H1 (cell line): ENCODE measurements around the gene RNASE12. TPM values are rescaled to one million over a fixed set of nuclear protein-coding genes. Genes with fewer than 3 reads are reported as not detected.
A peak's percentile ranks its signal among the peaks of the same experiment; 100 is the strongest.

Experiments used
- CTCF ChIA-PET: fragments of 300-600 bp; sonication (Branson Sonifier 250); formaldehyde crosslinking; loops from one replicate; lab custom pipeline; 2021; ENCODE audit not compliant: partially characterized antibody; lab: Charles Lee
- POLR2A ChIA-PET: fragments of 300-600 bp; sonication (Branson Sonifier 250); formaldehyde crosslinking; loops from one replicate; lab custom pipeline; 2021; ENCODE audit warnings: inconsistent platforms; ENCODE audit not compliant: partially characterized antibody; lab: Charles Lee
- DNase-seq, 2 experiments: peaks; one replicate each; pipeline versions ENCODE4 v3.0.0 to v3.0.0-alpha.2; 2010 to 2022; ENCODE audit warnings: low spot score in 2 of 2, low read depth in 1 of 2, mixed read lengths in 1 of 2
- FAIRE-seq: peaks from 2 replicates; lab custom pipeline; 2011; peaks lifted over from hg19 to GRCh38; lab: Jason Lieb, UNC
- H2AFZ ChIP-seq: 2 replicates; pipeline ENCODE4 v1.8.1; 2012; ENCODE audit warnings: low read length, inconsistent platforms
- H2AK5ac ChIP-seq: 2 replicates; pipeline ENCODE4 v1.6.1; 2013; ENCODE audit warnings: low read depth, low read length
- H2BK120ac ChIP-seq: replicated peaks from 2 replicates; pipeline ENCODE3; 2013; ENCODE audit warnings: low read depth, low read length, inconsistent platforms
- H2BK12ac ChIP-seq: 2 replicates; pipeline ENCODE4 v1.6.1; 2013; ENCODE audit warnings: low read depth, low read length
- H2BK15ac ChIP-seq: 2 replicates; pipeline ENCODE4 v1.6.1; 2013; ENCODE audit warnings: low read length
- H2BK20ac ChIP-seq: 2 replicates; pipeline ENCODE4 v1.6.1; 2013; ENCODE audit warnings: low read length
- H2BK5ac ChIP-seq: 2 replicates; pipeline ENCODE4 v1.6.1; 2013; ENCODE audit warnings: low read depth, low read length
- H3K14ac ChIP-seq: 2 replicates; pipeline ENCODE4 v1.6.1; 2013; ENCODE audit warnings: inconsistent platforms; ENCODE audit not compliant: insufficient read length
- H3K18ac ChIP-seq: 2 replicates; pipeline ENCODE4 v1.6.1; 2013; ENCODE audit warnings: low read length; ENCODE audit errors: extremely low read depth
- H3K23ac ChIP-seq: 2 replicates; pipeline ENCODE4 v1.6.1; 2013; ENCODE audit warnings: inconsistent platforms; ENCODE audit not compliant: insufficient read length
- H3K23me2 ChIP-seq: 2 replicates; pipeline ENCODE4 v1.6.1; 2013; ENCODE audit warnings: low read depth, low read length
- H3K27ac ChIP-seq: 2 replicates; pipeline ENCODE4 v1.6.1; 2011; ENCODE audit warnings: low read depth, low read length, inconsistent platforms
- H3K27me3 ChIP-seq, 4 experiments: replicated peaks in 1 of 4; 1 replicate in 1 of 4; 2 replicates in 3 of 4; pipeline versions ENCODE4 v1.6.1 to v1.8.1; 2011 to 2013; ENCODE audit warnings: low read length in 3 of 4, mild to moderate bottlenecking in 3 of 4, inconsistent platforms in 2 of 4, mixed read lengths in 2 of 4, moderate library complexity in 1 of 4; ENCODE audit not compliant: control insufficient read depth in 3 of 4, insufficient read depth in 3 of 4; ENCODE audit errors: extremely low read depth in 1 of 4
- H3K36me3 ChIP-seq, 4 experiments: 2 replicates each; pipeline versions ENCODE4 v1.6.1 to v1.8.1; 2011 to 2013; ENCODE audit warnings: mild to moderate bottlenecking in 4 of 4, low read length in 3 of 4, moderate library complexity in 2 of 4, control low read depth in 1 of 4, inconsistent platforms in 1 of 4; ENCODE audit not compliant: insufficient read depth in 4 of 4, control insufficient read depth in 2 of 4
- H3K4ac ChIP-seq: replicated peaks from 2 replicates; pipeline ENCODE3; 2013; ENCODE audit warnings: low read length, low read depth, mixed read lengths, inconsistent platforms; ENCODE audit not compliant: insufficient read length
- H3K4me1 ChIP-seq, 4 experiments: replicated peaks in 1 of 4; 1 replicate in 1 of 4; 2 replicates in 3 of 4; pipeline versions ENCODE4 v1.6.1 to v1.8.1; 2011 to 2013; ENCODE audit warnings: low read length in 3 of 4, inconsistent platforms in 2 of 4, mixed read lengths in 1 of 4; ENCODE audit not compliant: insufficient read depth in 4 of 4, control insufficient read depth in 3 of 4
- H3K4me2 ChIP-seq, 2 experiments: 2 replicates each; pipeline versions ENCODE4 v1.6.1 to v1.8.1; 2011 to 2013; ENCODE audit warnings: low read depth in 2 of 2, low read length in 2 of 2, control low read depth in 1 of 2, inconsistent platforms in 1 of 2, mild to moderate bottlenecking in 1 of 2; ENCODE audit not compliant: insufficient read depth in 1 of 2
- H3K4me3 ChIP-seq, 4 experiments: fragments of 200-600, 300-600 bp in 1 of 4; sonication (generic), shearing (Covaris generic), sonication (Bioruptor Twin) in 1 of 4; 2 replicates each; pipeline versions ENCODE4 v1.5.1 to v1.8.1; 2011 to 2016; ENCODE audit warnings: low read length in 4 of 4, low read depth in 3 of 4, control low read depth in 2 of 4, inconsistent platforms in 2 of 4, mild to moderate bottlenecking in 2 of 4, mixed read lengths in 1 of 4, moderate library complexity in 1 of 4; ENCODE audit not compliant: insufficient read depth in 2 of 4; ENCODE audit errors: extremely low read depth in 1 of 4
- H3K56ac ChIP-seq: replicated peaks from 2 replicates; pipeline ENCODE3; 2013; ENCODE audit warnings: low read depth, mild to moderate bottlenecking, mixed read lengths, low read length, inconsistent platforms; ENCODE audit not compliant: insufficient read length
- H3K79me1 ChIP-seq: 2 replicates; pipeline ENCODE4 v1.6.1; 2013; ENCODE audit warnings: low read depth, low read length, control low read depth
- H3K79me2 ChIP-seq, 2 experiments: 2 replicates each; pipeline versions ENCODE4 v1.6.1 to v1.8.1; 2012 to 2013; ENCODE audit warnings: low read length in 2 of 2, mild to moderate bottlenecking in 2 of 2, inconsistent platforms in 1 of 2; ENCODE audit not compliant: insufficient read depth in 2 of 2, control insufficient read depth in 1 of 2
- H3K9ac ChIP-seq, 4 experiments: replicated peaks in 1 of 4; 1 replicate in 1 of 4; 2 replicates in 3 of 4; pipeline versions ENCODE4 v1.6.1 to v1.8.1; 2011 to 2013; ENCODE audit warnings: low read depth in 3 of 4, low read length in 3 of 4, control low read depth in 2 of 4, mild to moderate bottlenecking in 2 of 4, moderate library complexity in 2 of 4, inconsistent platforms in 1 of 4; ENCODE audit errors: extremely low read depth in 1 of 4
- H3K9me3 ChIP-seq, 2 experiments: 2 replicates each; pipeline versions ENCODE4 v1.6.1 to v1.8.1; 2012 to 2013; ENCODE audit warnings: mild to moderate bottlenecking in 2 of 2, moderate library complexity in 2 of 2, control low read depth in 1 of 2, inconsistent platforms in 1 of 2, low read depth in 1 of 2, low read length in 1 of 2, mixed read lengths in 1 of 2; ENCODE audit not compliant: insufficient read depth in 2 of 2
- H4K20me1 ChIP-seq, 2 experiments: replicated peaks in 1 of 2; 2 replicates each; pipeline versions ENCODE3 to v1.8.1; 2011 to 2013; ENCODE audit warnings: inconsistent platforms in 2 of 2, low read length in 2 of 2, mild to moderate bottlenecking in 1 of 2; ENCODE audit not compliant: insufficient read depth in 2 of 2, control insufficient read depth in 1 of 2
- H4K5ac ChIP-seq: 2 replicates; pipeline ENCODE4 v1.6.1; 2013; ENCODE audit warnings: low read length, low read depth, mixed read lengths, inconsistent platforms; ENCODE audit not compliant: insufficient read length
- H4K8ac ChIP-seq: 2 replicates; pipeline ENCODE4 v1.8.0; 2013; ENCODE audit warnings: mild to moderate bottlenecking, moderate library complexity, low read length, inconsistent platforms; ENCODE audit not compliant: insufficient read depth; ENCODE audit errors: extremely low read depth
- H4K91ac ChIP-seq: replicated peaks from 2 replicates; pipeline ENCODE3; 2013; ENCODE audit warnings: low read length, mixed read lengths, inconsistent platforms; ENCODE audit not compliant: insufficient read length
- EZH2 ChIP-seq: fragments of 200-600 bp; sonication (generic); IDR thresholded peaks from 2 replicates; pipeline ENCODE4 v1.7.1; 2012; ENCODE audit warnings: low read depth, mild to moderate bottlenecking, moderate library complexity, low read length, inconsistent platforms; ENCODE audit not compliant: severe bottlenecking
- FOSL1 ChIP-seq: IDR thresholded peaks from 2 replicates; pipeline ENCODE4 v1.6.1; 2011; ENCODE audit warnings: mild to moderate bottlenecking, low read depth, low read length, moderate library complexity; ENCODE audit not compliant: insufficient read depth
- HDAC2 ChIP-seq, 2 experiments: fragments of 300-600 bp in 1 of 2; sonication (generic) in 1 of 2; IDR thresholded peaks; 2 replicates each; pipeline ENCODE4 v1.6.1; 2011 to 2012; ENCODE audit warnings: low read depth in 2 of 2, low read length in 2 of 2, mild to moderate bottlenecking in 2 of 2, moderate library complexity in 2 of 2, borderline replicate concordance in 1 of 2, inconsistent platforms in 1 of 2
- JUN ChIP-seq: IDR thresholded peaks from 2 replicates; pipeline ENCODE4 v1.6.1; 2011; ENCODE audit warnings: low read depth, mild to moderate bottlenecking, improper control_type of control experiment, low read length
- JUND ChIP-seq: IDR thresholded peaks from 2 replicates; pipeline ENCODE4 v1.6.1; 2011; ENCODE audit warnings: mild to moderate bottlenecking, improper control_type of control experiment, low read length
- KDM1A ChIP-seq: fragments of 200-600, 300-600 bp; sonication (generic); IDR thresholded peaks from 2 replicates; pipeline ENCODE4 v1.7.1; 2016; ENCODE audit warnings: mild to moderate bottlenecking, low read length, borderline replicate concordance
- KDM4A ChIP-seq: IDR thresholded peaks from one replicate; pipeline ENCODE4 v1.7.1; 2012; ENCODE audit warnings: low read depth, mild to moderate bottlenecking, moderate library complexity, low read length, inconsistent platforms; ENCODE audit not compliant: severe bottlenecking
- NRF1 ChIP-seq: IDR thresholded peaks from 2 replicates; pipeline ENCODE4 v1.6.1; 2011; ENCODE audit warnings: mild to moderate bottlenecking, low read depth, low read length, improper control_type of control experiment
- RNF2 ChIP-seq: fragments of 200-900, 300-1000 bp; sonication (generic); IDR thresholded peaks from 2 replicates; pipeline ENCODE4 v1.7.1; 2016; ENCODE audit warnings: borderline replicate concordance, low read depth, mild to moderate bottlenecking, antibody characterized with exemption, low read length; ENCODE audit not compliant: poor library complexity, severe bottlenecking; ENCODE audit errors: missing control alignments
- SIX5 ChIP-seq: IDR thresholded peaks from 2 replicates; pipeline ENCODE4 v1.6.1; 2011; ENCODE audit warnings: mild to moderate bottlenecking, low read depth, low read length
- WGBS, 2 experiments: shearing (Covaris generic) in 1 of 2; methylation state at CpG; one replicate each; pipeline versions ENCODE4 v1.1.6 to v1.1.7; 2013 to 2015; ENCODE audit warnings: low lambda C conversion rate in 2 of 2, mixed read lengths in 2 of 2, inconsistent platforms in 1 of 2, low coverage in 1 of 2, missing lambda C conversion rate in 1 of 2; ENCODE audit not compliant: insufficient replicate concordance in 2 of 2, insufficient coverage in 1 of 2, insufficient read length in 1 of 2; ENCODE audit errors: extremely low coverage in 1 of 2, missing lambda C conversion rate in 1 of 2; 5-methylcytosine and 5-hydroxymethylcytosine counted together
- polyA plus RNA-seq, 7 experiments: library from polyadenylated mRNA; depleted of rRNA in 3 of 7; stranded (reverse) in 5 of 7; unstranded in 2 of 7; fragments of >200 nt in 5 of 7; fragments of 200-250 nt in 2 of 7; gene quantifications; 1 replicate in 5 of 7; 2 replicates in 1 of 7; 4 replicates in 1 of 7; pipeline versions ENCODE4 v1.2.1 to v1.2.3, GENCODE V29; 2011 to 2013; ENCODE audit warnings: missing spikeins in 2 of 7, mixed read lengths in 2 of 7
- total RNA-seq: library from RNA; stranded (reverse); fragmentation: NEBNext Ultra II Directional; extraction: Animal tissue kit (Norgen Biotek cat#: 25700); gene quantifications from 2 replicates; pipeline ENCODE4 v1.2.1, GENCODE V29; 2021
- TF ChIP-seq, protein P1 (sequence below): IDR thresholded peaks from 2 replicates; pipeline ENCODE4 v1.6.1; 2011; ENCODE audit warnings: low read depth, mild to moderate bottlenecking, low read length; ENCODE audit not compliant: insufficient read depth

The RNASE12 gene
- total and polyA plus RNA-seq, 2 of the 8 experiments (the other 6 are each of a cell fraction or from before 2014, with no cell fraction given): not detected

GRCh38 chr14:20548414-20549158 is 42.6 kb downstream of the RNASE12 start:
- ChIA-PET POLR2A (no interaction called here), CTCF (interaction anchor here (1.3 to 1.9 kb wide), 5 partner anchors 12 to 133 kb away, joined by 3 to 9 read pairs (median 5); no protein-coding TSS in a partner anchor)
- Histone ChIP-seq H3K4me1 (no peaks in the 10 kb centered on the region), H2BK15ac (no peak overlapping the region), H4K8ac (no peak overlapping the region), H4K5ac (no peak overlapping the region), H3K4me2 (no peak overlapping the region), H2AK5ac (no peak overlapping the region), H3K4me3 (no peak overlapping the region), H3K27ac (no peak overlapping the region), H3K23ac (no peak overlapping the region), H3K23me2 (no peaks in the 10 kb centered on the region), H2BK12ac (no peak overlapping the region), H2BK120ac (no peak overlapping the region), H3K14ac (no peak overlapping the region), H3K9ac (no peak overlapping the region), H2AFZ (peak overlapping the region; percentile 86), H3K9me3 (no peaks in the 10 kb centered on the region), H2BK20ac (no peak overlapping the region), H2BK5ac (no peak overlapping the region), H3K79me2 (no peaks in the 10 kb centered on the region), H3K27me3 (no peaks in the 10 kb centered on the region), H3K4ac (no peak overlapping the region), H4K91ac (no peak overlapping the region), H3K56ac (no peak overlapping the region), H3K79me1 (no peaks in the 10 kb centered on the region), H3K18ac (no peak overlapping the region), H3K36me3 (no peaks in the 10 kb centered on the region), H4K20me1 (no peaks in the 10 kb centered on the region)
- 90% methylated on average over 10 of the region's 10 CpGs; no CpG with 5 or more reads in 1 of the 2 experiments for WGBS, 2 experiments
- no peak for FAIRE-seq
- DNase-seq: no peak
- TF ChIP-seq RNF2 (no peak), NRF1 (no peak), FOSL1 (no peak), JUND (no peak), SIX5 (no peak), KDM1A (no peak), JUN (no peak), KDM4A (no peak), EZH2 (no peak), HDAC2 (IDR thresholded peaks at IDR 0.05; ENCODE audit: borderline replicate concordance in 1 of 2, low read depth in 2 of 2, low read length in 2 of 2) (no peak)
- TF ChIP-seq, protein P1, sequence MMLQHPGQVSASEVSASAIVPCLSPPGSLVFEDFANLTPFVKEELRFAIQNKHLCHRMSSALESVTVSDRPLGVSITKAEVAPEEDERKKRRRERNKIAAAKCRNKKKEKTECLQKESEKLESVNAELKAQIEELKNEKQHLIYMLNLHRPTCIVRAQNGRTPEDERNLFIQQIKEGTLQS: no peak
